ENCODE measurements around the gene PROSER2.

Gene PROSER2

DNA sequence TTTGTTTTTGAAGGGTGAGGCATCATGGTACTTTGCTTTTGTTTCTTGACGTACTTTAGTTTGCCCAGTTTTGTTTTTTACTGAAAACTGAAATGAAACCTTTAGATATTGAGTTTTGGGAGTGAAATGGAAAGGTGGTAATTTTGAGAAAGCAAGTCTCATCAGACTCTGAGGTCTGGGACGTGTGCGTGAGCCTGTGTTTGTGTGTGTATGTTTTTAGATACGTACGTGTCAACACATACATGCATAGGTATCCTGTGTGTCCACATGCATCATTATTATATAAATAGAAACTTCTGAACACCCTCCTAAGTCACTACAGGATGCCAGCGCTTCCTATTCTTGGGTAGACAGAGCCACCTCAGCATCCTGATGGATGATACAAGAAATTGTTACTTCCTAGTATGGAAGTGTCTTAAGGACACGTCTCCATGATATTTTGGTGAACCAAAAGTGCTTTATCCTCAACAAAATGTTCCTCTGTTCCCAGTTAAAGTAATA, 47.8 kb downstream of the PROSER2 start:
- DNase-seq: no peak

DNA sequence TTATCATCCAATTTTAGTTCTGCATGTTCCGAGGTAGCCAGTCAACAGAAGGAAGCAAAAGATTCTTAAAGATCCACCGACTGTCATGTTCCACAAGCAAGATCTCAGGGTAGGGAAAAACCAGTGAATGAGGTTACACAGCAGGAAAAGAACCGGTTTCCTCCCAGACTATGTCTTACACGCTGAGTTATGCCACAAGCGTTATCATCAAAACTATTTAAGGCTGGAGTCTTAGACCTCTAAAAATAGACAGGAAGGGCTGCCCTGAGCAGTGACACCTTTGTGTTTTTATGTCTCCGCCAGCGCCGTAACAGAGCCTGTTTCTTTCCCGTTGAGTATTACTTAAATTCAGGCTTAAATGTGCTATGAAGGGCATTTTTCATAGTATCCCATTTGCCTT, 48.3 kb downstream of the PROSER2 start:
- no peak for DNase-seq

DNA sequence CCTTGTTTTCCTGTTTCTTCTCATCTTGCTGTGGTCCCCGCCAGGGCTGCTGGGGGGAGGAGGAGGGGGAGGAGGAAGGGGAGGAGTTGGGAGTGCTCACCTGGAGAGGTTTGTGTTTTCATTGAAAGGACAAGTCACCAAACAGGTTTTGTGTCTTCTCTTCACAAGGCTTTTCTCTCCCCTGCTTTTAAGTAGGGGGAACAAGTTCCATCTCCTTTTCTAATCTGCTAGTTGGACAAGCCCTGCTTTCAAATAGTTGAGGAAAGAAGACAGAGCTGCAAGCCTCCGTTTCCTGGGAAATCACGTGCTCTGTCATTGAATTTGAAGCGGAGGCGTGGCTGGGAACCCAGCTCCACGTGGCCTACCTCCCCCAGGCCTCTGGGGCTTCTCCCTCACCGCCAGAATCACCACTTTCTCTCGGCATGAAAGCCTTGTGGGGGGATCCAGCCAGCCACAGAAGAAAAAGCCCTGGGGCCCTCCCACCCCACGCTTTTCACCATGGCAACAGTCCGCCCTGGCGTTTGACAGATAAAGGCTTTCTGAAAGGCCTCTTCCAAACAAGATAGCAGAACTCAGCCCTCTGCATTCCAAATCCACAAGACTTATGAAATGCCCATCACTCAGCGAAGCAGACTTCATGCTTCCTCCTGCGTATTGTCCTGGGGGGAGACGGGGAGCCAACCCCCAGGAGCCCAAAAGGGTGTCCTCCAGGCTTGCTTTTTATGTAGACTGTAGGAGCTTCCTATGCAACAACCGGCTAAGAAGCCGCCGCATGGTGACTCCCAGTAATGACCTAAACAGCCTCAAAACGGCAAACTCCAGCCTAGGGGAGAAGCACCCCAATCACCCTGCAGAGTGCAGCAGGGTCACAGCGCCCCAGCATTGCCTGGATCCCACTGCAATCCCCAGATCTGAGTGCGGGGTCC, 51.7 kb downstream of the PROSER2 start:
- DNase-seq: no peak

DNA sequence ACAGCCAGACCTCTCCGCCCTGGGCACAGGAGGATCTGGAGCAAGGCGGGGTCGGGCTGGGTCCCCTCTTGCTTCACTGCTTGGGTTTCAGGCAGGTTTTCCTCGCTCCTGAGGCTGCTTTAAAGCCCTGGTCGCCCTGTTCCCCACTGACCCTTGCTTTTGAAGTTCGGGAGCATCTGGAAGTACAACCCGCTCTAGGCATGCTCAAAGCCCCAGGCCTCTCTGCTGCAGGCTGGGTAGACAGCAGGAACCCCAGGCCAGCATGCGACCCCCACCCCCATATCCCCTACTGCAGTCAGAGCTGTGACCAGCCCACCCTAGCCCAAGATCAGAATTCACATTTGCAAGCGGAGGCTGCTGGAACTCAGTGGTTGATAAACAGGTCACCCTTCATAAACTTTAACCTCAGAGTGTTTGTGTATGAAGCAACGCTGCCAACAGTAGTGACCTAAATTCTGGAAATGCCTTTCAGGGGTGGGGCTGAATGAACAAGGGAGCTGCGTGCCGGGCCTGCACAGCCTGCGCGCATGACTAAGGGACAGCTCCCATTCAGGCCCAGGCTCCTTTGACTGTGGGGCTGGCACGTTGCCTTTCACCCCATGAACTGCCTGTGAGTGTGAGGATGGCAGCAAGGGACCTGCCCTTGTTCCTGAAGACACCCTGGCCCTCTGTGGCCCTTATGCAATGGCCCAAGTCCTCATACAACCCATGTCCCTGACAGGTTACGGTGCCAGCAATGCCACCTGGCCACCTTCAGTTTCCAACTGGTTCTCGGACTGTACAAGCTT, 52.5 kb downstream of the PROSER2 start:
- DNase-seq: no peak

DNA sequence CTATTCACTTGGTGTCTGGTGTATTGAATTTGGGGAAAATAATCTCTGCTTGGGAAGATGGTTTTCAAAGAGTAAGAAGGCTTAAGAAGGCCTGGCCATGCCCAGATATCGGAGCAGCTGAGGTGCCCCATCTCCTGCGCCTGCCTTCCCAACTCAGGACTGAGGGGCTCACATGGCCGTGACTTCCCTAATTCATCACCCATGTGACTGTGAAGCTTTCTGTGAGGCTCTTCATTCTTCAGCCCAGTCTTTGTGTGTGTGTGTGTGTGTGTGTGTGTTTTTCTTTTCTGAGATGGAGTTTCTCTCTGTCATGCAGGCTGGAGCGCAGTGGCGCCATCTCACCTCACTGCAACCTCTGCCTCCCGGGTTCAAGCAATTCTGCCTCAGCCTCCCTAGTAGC, 53.2 kb downstream of the PROSER2 start:
- DNase-seq: no peak

DNA sequence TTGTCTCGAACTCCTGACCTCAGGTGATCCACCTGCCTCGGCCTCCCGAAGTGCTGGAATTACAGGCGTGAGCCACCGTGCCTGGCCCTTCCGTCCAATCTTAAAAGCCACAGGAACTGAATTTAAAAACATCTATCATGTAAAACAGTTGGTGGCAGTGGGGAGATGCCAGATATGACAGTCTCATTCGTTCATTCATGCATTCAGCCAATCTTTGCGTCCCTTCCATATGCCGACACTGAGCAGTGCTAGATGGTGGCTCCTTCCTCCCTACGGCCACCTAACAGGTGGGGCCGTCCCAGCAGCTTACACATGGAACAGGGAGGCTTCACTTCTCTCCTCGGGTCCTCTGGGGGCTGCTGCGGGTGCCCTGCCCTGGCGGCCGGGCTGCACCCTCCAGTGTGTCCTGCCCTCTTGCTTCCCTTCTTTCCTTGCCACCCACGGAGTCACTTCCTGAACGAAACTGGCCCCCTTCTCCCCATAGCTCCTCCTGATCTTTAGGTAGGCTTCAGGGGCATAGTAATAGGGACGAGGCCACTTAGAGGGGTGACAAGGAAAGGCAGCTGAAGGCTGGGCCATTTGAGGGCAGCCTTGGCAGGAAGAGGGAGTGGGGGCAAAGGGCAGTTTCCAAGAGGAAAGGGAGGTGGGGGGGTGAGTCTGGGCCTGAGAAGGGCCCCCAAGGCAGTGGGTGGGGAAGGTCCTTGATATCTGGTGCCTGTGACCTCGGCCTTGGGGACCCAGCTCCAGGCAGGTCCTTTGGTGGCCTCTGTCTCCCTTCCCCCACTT, 53.8 kb downstream of the PROSER2 start:
- no peak for DNase-seq

DNA sequence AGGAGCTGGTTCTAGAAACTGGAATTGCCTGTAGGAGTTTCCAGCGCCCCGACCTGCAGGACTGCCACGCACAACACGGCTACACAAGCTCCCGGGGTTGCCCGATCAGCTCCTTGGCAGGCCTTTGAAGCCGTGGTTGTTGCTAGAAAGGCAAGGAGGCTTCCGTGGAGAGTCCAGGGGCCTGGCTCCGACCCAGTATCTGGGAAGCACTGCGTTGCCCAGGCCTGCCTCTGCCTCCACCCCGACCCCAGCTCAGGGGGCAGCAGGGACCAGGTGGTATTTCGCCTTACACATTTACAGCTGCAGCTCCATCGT, 54.4 kb downstream of the PROSER2 start:
- DNase-seq: no peak

DNA sequence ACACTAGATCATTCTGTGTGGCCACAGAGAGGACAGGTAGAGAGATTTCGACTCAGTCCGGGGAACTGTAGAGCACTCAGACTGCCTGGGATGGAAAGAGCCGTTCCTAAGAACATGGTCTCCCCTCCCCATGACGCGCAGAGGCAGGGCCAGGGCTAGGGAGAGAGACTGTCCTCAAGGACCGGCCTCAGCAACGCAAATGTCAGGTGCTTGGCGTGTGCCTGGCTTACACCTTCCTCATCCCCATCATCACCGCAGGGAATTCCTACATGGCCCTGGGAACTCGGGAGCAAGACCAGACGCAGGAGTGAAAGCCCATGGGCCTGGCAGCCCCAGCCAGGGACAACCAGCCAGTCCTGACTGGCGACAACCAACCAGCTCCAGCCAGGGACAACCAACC, 55.6 kb downstream of the PROSER2 start:
- DNase-seq: no peak

DNA sequence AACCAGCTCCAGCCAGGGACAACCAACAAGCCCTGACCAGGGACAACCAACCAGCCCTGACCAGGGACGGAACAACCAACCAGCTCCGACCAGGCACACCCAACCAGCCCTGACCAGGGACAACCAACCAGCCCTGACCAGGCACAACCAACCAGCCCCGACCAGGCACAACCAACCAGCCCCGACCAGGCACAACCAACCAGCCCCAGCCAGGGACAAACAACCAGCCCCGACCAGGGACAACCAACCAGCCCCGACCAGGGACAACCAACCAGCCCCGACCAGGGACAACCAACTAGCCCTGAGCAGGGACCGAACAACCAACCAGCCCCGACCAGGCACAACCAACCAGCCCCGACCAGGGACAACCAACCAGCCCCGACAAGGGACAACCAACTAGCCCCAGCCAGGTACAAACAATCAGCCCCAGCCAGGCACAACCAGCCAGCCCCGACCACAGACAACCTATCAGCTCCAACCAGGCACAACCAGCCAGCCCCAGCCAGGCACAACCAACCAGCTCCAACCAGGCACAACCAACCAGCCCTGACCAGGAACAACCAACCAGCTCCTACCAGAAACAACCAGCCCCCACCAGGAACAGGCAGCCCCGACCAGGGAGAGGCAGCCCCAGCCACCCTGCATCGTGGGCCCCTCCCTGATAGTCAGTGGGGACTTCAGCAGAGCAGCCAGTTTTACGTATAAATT, 56.4 kb downstream of the PROSER2 start:
- no peak for DNase-seq

DNA sequence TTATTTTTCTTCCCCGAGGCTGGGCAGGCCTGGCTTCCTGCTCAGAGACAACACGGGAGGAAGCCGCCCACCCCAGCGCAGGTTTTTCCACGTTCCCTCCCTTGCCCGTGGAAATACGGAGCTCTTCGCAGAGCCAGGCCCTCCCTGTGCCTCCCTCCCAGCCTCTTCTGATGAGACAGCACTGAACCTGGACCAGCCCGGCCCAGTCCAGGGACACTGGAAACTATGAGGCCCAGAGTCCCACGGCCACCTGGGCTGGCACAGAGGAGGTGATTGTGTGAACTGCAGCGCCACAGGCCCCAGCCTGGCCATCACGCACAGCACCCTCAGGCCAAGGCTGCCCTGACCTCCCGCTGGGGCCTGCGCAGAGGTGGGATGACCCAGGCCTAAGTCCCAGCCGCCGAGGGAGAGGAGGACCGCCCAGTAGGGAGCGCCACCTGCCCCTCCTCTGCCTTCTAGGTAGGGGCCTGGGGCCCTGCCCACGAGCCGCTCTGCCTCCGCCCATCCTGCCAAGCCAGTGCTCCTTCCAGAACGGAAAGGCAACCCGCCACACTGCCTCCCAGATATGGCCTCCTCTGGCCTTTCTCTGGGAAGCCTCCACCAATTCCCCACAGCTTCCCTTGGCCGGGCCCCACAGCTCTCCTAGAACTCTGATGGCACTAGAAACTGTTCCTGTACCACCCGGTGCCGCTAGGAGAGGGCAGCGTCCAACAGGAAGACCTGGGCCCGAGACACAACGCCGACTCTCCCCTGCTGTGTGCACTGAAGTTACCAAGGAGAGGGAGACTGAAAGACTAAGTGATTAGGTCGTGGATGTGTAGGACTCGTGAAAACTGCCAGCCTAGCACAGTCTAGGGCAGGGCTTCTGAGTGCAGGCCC, 57.2 kb downstream of the PROSER2 start:
- DNase-seq: no peak

DNA sequence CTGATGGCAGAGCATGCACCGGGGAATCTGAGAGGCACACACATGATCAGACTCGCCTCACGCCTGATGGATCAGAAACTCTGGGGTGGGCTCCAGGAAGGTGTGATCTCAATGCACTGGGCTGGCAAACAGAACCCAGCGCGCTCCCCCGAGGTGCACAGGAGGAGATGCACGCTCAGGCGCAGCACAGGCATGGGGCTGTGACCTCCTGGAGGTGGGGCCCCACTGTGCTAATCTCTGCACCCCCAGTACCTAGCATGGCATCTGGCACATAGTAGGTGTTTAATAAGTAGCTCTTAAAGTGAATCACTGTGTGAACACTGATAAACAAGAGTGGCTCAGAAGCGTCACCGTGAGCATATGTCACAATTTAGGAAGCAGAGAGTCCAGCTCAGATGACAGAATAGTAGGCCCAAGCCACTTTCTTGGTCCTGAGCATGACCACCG, 57.9 kb downstream of the PROSER2 start:
- no peak for DNase-seq

DNA sequence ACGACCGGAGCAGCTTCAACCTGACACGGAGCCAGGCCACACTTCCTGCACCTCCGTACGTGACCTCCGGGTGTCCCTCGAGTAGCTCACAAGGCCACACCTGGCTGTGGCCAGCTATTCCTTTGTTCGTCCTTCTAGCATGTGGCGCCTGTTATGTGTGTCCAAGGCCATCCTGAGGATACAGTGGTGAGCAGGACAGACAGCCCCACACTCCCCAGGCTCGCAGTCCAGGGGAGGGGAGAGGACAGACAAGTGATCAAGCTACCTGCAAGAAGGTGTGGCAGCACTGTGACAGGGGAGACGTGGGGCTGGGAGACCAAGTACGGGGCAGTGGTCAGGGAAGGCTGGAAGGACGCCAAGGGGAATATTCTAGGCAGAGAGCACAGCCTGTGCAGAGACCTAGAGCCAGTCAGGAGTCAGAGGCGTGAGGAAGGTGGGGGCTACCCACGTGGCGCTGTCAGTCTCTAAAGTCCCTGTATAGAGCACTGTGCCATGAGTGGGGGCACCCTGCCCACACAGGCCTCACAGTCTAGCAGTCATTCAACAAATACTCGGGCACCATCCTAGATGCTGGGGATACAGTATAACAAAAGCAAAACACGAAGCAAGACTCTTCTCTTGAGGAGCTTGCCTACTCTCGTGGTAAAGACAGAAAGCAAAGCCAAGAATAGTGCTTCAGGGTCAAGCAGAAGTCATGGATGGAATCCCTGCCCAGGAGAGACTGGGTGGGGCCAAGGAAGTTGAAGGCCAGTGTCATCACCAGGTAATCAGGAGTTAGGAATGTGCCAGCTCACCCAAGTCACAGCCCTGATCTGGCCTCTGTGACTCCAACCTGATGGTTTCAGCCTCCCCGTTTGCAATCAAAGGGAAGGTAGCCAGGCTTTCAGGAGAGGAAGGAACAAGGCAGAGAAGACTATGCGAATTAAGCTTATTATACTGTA, 58.6 kb downstream of the PROSER2 start:
- DNase-seq: no peak

DNA sequence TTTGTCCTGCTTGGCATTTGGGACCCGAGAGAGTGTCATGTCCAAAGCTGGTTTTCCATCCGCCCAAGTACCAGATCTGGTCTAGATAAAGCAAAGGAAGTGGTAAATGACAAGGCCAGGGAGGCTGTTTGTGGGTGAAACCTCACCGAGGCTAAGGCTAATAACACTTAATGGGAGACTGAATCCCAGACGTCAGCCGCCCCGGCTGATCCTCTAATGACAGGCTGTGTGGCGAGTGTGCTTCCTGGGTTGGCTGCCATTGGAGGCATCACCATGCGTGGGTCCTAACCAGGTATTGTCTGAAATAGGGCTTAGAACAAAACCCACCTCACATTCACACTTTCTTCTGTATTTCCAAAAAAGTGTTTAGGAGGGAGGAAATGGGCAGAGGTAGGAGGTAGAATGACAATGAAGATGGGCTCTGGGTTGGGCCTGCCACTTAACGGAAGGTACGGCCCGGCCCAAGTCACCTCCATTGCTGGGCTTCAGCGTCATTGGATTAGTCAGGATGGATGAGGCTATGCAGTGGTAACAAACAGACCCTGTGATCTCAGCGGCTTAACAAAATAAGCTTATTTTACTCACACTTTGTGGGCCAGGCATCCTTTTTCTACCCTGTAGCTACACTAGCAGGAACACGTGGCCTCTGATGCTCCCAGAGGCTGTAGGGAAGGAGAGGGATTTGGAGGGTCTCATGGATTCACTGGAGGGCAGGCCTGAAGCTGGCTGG, 59.7 kb downstream of the PROSER2 start:
- no peak for DNase-seq

DNA sequence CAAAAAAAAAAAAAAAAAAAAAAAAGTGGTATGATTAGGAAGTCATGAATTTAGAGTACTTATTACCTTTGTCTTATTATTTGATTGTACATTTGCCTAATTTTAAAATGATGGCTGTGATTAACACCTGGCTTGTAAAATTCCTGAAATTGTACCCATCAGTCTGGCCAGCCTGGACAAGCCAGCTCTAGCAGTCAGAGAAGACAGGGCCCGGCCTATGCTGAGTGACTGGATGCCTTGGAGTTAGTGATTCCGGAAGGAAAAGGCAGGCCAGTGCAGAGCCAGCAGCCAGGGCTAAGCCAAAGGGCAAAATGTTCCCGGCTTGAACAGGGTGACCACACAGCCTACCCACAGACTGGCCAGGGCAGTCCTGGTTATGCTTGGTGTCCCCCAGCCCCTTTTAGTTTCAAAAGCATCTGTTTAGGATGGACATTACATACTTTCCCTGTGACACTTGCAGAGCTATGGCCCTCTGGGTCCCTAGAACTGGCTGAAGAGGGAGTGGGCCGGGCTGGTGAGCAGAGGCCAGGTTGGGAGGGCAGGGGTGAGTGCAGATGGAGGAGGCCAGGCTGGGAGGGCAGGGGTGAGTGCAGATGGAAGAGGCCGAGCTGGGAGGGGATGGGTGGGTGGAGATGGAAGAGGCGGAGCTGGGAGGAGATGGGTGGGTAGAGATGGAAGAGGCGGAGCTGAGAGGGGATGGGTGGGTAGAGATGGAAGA, 61.7 kb downstream of the PROSER2 start:
- DNase-seq: no peak

DNA sequence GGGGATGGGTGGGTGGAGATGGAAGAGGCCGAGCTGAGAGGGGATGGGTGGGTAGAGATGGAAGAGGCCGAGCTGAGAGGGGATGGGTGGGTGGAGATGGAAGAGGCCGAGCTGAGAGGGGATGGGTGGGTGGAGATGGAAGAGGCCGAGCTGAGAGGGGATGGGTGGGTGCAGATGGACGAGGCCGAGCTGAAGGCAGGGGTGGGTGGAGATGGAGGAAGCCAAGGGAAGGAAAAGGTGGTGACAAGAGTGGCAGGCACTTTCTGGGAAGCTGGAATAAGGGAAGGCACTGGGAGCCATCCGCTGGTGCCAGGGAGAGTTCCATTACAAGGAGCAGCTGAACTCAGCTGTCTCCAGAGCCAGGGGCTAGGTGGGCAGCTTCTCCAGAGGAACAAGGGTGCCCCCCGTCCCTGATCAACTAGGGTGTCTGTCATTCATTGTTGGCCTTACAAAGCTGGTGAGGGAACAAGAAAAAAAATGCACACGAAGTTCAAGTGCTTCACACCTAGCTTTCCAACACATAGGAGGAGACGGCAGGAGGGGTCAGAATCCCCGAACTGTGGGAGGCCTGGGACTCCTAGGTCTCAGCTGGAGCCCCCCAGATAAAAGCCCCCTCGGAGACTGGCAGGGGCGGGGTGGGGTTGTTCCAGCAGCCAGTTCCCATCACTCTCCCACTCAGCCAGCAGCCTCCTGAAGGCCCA, 62.4 kb downstream of the PROSER2 start:
- DNase-seq: no peak

DNA sequence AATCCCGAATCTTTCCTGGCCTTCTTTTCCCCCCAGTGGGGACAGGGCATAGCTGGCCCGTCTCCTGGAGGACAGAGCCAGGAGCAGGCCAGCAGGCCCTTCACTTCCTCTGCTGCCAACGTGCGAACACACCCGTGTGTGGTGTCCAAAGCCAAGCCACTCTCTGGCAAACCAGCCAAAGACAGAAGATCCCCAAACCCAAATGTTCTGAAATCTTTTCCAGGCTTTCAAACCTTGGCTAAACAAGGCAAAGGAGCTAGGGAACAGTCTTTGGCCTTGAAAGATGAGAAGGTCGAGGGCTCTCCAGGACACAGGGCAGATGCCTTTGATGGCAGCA, 63.0 kb downstream of the PROSER2 start:
- DNase-seq: no peak

DNA sequence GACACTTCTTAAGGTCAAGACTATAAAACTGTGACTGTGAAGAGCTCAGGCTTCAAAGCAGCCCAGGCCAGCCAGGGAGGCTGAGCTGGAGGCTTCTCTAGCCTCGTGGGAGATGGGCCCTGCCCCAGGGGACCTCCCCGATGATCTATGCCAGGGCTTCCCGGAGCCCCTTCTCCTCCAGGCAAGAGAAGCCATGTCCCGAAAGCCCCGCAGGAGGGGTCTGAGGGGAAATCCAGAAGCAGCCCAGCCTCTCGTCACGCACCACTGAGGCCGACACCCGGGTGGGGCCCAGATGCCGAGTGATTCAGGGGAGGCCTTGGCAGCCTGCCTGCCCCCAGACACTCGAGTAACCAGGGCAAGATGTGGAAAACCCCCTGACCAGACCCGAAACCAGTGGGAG, 63.7 kb downstream of the PROSER2 start:
- DNase-seq: no peak

Data from NCI-H1105 treated with DMSO at 0.1 percent for 48 hours (cell line).